Stimulated activated CD4-positive, alpha-beta T cell treated with anti-CD3 and anti-CD28 coated beads, Interleukin-12 subunit alpha, Interleukin-12 subunit beta, amount 100 ng/mL, for 48 hours (primary cell): ENCODE results near the gene SHISA9.

Source experiments
- DNase-seq, 3 donors: peaks; one replicate each; pipeline ENCODE4 v3.0.0-alpha.2; 2020; ENCODE audit warnings: low read depth in 2 of 3, low spot score in 1 of 3

Gene SHISA9

GRCh38 chr16:13110124-13110796 is 208.9 kb downstream of the SHISA9 start:
- no peak for DNase-seq

GRCh38 chr16:13111747-13112146 is 210.3 kb downstream of the SHISA9 start:
- no peak for DNase-seq

DNA sequence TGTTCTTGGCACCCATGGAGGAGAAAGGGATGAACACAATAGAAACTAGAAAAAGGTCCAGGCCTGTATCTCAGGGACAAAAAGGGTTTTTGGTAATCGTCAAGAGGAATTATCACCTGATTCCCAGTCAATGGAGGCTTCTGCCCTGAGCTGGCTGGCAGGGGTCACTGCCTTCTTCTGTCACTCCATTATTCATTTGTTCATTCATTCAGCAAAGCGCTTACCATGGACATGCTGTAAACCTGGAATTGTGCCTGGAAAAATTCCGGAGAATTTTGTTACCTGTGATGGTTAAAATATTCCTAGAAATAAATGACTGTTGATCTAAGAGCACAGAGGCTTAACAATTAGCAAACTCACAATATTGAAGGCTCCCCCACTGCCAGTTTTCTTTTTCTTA is 212.3 kb downstream of the SHISA9 start:
- no peak for DNase-seq

- DNase-seq, result no peak
Observed at GRCh38 chr16:13118091-13118490, 216.7 kb downstream of the SHISA9 start.

DNA sequence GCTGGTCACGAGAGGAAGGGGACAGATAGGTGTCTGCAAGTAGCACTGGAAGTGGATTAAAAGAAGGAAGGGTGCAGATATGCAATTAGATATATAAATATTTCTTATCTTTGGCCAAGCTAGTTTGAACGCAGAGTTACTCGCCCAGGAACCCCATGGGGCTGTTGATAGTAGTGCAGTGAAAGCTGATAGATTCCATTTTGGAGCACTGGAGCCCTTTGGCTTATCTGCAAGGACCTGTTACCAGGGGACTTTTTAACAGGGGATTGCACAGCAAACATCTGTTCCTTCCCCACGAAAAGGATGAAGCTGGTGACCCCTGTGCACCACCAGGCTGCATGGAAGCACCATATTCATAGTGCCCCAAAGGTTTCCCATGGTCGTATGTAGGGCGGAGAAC is 218.7 kb downstream of the SHISA9 start:
- no peak for DNase-seq

GRCh38 chr16:13120557-13120956 is 219.2 kb downstream of the SHISA9 start:
- no peak for DNase-seq

DNA sequence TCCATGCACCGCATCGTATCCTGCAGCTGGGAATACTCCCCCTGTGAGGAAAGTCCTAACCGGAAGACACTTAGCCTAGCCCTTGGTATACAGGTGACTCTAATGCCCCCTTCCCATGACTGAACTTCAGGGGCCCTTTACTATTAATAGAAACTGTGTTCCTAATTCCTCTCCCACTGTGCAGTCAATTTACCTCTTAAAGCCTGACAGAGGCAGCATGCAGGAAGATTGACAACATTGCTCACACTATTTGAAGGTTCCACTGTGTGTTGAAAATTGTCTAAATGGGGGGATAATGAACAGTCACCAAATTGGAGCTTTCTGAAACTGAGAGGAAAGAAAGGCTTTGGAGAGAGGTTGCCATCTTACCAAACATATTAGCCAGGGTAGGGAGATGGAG is 222.6 kb downstream of the SHISA9 start:
- no peak for DNase-seq

GRCh38 chr16:13127144-13127543 is 225.7 kb downstream of the SHISA9 start:
- no peak for DNase-seq

DNA sequence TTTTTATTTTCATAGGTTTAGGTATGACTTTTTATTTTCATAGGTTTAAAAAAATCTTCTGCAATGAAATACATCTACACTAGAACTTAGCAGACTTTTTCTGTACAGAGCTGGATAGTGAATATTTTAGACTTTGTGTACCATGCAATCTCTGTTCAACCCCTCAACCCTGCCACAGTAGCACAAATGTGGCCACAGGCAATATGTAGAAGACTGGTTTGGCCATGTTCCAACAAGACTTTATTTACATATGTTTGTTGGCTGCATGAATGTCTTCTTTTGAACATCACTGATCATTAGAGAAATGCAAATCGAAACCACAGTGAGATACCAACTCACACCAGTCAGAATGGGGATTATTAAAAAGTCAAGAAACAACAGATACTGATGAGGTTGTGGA is 229.2 kb downstream of the SHISA9 start:
- no peak for DNase-seq

GRCh38 chr16:13134836-13135235 is 233.4 kb downstream of the SHISA9 start:
- DNase-seq, result no peak

DNA sequence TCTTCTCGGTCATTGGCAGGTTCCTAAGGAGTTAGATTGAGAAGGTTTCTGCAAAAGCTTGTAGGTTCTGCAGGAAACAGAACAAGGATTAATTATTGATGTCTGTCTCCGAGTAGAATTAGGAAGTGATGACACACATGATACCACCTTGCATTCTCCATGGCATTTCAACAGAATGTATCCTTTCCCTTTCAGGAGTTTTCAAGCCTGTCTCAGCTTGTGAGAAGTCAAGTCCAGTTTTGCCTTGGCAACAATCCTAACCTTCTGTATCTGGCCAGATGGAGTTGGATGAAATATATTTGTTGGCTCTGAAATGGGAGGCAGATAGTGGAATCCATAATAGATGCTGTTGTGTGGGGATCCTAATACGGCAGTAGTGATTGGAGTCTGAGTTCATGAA is 235.5 kb downstream of the SHISA9 start:
- no peak for DNase-seq

GRCh38 chr16:13138528-13138927 is 237.1 kb downstream of the SHISA9 start:
- no peak for DNase-seq

- DNase-seq, result no peak
Observed at GRCh38 chr16:13139661-13140241, 238.4 kb downstream of the SHISA9 start.

DNA sequence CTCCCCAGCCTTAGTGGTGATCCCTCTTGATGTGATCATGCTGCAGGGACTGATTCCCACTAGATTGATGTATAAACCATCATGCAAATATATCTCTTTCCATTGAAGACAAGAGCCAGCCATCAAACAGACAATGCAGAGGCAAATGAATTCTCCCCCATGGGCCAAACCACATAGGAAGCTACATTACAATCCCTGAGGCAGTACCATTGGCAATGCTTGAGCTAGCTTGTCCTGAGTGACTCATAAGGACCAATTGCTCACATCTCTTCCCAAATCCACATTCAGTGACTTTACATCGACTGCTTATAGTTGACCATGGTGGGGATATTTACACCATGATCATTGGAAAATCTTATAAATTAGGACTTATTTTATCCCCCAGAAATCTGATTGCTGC is 242.2 kb downstream of the SHISA9 start:
- DNase-seq, result no peak

GRCh38 chr16:13146829-13147228 is 245.4 kb downstream of the SHISA9 start:
- no peak for DNase-seq

DNA sequence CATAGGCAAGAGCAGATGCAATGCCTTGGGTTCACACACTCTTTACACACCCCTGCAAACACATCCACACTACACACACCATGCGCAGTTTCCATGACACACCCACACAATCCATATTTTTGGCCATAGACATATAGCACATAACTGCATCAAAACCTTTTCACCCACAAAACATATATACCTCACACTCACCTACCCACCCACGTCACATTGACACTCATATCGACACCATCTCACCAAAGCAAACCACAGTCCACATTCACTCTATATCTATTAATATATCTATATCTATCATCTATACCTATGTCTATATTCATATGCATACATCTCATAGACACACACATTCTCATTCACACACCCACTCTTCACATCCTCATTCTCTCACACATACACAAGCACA is 246.9 kb downstream of the SHISA9 start:
- DNase-seq, result no peak

DNA sequence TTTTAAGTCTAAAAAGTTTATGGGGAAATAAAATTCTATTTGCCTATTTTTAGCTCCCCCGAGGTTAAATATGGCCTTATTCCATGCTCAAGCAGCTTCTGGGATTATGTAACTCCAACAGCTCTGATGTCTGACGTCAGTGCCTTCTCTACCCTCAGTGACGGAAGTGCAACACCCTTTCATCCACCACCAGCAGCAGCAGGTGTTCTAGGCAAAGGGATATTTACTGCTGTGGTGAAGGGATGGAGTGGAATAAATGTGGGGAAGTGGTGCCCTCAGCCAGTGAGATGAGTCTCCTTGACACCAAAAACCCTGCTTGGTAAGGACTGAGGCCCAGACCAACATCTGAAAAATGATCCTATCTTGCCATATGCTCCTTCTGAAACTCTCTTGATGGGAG is 247.4 kb downstream of the SHISA9 start:
- no peak for DNase-seq

DNA sequence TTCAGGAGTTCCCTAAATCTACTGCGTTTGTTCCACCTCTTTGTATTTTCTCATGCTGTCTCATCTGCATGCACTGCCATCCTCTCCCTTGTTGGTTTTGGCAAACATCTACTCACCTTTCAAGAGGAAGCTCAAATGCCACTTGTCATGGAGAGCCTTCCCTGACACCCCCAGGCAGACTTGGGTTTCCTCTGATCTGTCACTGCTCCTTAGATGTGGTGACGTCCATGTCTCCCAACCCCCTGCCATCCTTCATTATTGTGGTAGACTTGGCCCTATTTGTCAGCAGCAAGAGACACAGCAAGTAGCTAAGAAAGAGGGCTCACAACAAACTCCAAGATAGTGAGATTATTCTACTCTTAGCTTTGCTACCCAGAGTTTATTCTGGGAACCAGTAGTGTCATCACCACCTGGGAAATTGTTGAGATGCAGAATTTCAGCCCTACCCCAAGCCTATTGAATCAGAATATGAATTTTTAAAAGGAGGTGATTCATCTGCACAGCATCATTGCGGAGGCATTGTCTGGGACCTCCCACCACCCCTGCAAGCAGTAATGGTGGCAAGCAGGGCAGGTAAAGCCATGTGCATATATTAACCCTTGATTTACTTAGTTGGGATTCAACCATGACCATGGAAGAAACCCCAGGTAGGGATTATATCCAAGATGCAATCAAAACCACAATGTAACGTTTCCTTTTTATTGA is 248.9 kb downstream of the SHISA9 start:
- no peak for DNase-seq

GRCh38 chr16:13153696-13154095 is 252.3 kb downstream of the SHISA9 start:
- no peak for DNase-seq

- DNase-seq, result no peak
Observed at GRCh38 chr16:13154799-13155198, 253.4 kb downstream of the SHISA9 start.

DNA sequence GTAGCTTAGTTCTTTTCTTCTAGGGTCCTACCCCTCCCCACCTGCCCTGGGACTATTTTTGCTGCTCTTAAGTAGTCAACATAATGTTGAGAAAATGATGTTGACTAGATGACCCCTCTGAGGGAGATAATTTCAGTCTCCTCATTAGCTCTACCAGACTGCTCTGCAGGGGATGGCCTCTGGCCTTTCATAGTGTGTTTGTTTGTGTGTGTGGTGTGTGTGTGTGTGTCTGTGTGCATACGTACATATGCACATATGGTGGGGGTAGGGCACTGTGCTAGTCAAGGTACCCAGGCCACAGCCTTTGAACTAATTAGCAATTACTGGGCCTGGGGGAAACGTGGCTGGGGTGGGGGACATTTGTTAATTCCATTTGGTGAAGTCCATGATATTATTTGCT is 254.0 kb downstream of the SHISA9 start:
- DNase-seq, result no peak

DNA sequence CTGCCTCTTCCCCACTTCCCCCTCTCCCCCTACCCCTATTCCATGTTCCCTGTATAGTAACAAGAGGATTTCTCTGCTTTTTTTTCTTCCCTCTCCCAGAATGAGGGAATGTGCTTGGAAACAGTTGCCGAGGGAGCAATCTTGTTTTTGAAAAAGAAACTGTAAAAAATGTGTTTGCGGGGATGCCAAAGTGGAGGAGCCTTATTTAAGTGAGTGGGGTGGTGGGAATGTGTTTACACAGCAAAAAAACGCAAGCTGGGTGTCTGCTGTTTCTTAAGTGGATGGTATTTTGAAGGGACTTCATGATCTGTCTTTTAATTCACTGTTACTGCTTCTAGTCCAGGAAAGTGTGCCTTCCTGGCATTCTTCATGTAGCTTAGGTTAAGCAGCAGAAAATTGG is 254.4 kb downstream of the SHISA9 start:
- DNase-seq, result no peak

DNA sequence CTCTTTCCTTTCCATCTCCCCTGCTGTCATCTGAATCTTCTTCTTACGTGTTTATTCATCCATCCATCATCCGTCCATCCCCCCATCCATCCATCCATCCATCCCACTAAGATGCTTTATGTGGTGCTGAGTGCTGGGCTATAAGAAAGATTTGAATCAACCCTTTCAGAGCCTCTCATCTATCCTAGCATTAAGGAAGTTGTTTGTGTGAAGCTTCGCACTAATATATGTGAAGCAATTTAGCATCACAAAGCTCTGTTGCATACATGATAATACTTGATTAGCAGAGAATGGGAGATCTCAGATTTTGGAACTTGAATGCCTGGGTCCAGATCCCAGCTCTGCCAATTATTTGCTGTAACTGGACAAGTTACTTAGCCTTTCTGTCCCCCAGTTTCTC is 255.7 kb downstream of the SHISA9 start:
- no peak for DNase-seq
